ENCODE measurements around the gene TIGD7.
"Not testable (repeated sequence)": the region's sequence is repeated elsewhere in the genome, so short reads cannot be mapped to it uniquely, and the experiment has no call there.

TIGD7 gene

DNA sequence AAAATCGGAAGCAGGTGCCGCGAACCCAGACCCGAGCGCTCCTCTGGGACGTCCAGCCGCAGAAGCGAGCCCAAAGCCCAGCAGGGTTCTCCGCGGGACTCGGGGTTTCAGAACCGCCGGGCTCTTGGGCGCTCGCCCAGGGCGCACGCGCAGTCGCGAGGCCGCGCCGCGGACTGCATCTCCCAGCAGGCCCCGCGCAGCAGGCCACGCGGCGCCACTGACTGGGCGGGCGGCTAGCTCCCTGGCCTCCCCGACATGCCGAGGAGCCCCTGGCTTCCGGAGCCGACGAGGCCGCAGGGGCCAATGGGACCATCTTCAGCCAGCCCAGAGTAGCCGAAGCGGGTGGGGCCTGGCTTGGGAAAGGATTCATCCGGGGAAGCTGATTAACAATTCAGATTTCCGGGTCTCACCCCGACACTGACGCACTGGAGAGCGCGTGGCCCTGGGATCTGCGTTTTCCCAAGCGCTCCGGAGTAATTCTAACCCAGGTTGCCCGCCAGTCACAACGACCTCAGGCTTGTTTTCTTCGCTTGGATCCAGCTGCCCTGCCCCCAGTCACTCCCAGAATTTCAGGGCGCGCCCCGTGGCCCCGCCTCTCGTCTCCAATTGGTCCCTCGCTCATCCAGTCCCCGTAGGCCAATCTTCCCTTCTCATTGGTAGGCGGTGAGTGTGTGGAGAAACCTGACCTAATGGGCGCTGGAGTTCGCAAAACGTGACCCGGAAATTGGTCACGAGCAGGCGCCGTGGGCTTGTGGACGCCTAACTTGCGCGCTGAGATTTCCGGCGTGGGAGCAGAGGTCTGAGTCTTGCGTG is 22.3 kb downstream of the TIGD7 start, which contains the start of gene ZNF263:
Gene ZNF263 (plus strand): TSS at position 762 of the 813 bp plus-strand sequence. CDS start 328 bp downstream, outside the sequence.
- DNase-seq (ENCODE audit: low read depth): peak; percentile 86

DNA sequence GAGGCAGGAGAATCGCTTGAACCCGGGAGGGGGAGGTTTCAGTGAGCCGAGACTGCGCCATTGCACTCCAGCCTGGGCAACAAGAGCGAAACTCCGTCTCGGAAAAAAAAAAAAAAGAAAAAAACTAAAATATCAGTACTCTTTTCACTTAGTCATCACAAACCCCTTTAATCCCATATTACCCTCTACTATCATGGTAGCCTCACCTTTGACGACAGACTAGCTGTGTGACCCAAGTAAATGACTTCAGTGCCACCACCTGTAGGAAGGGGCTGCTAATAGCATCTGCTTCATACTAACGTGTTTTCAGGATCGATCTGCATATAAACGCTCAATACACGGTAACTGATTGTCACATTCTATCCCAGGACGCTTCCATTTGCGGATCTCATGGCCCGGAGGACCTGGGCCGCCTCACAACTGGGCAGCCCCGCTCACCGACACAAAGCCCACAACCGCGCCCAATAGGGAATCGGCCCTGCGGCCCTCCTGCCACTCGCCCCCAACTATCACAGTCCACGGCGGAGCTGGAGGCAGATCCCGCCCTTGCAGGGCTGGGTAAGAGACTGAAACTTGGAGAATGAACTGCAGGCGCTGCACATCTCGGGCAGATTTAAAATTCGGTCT is 23.0 kb downstream of the TIGD7 start:
- no peak for DNase-seq (ENCODE audit: low read depth)

DNA sequence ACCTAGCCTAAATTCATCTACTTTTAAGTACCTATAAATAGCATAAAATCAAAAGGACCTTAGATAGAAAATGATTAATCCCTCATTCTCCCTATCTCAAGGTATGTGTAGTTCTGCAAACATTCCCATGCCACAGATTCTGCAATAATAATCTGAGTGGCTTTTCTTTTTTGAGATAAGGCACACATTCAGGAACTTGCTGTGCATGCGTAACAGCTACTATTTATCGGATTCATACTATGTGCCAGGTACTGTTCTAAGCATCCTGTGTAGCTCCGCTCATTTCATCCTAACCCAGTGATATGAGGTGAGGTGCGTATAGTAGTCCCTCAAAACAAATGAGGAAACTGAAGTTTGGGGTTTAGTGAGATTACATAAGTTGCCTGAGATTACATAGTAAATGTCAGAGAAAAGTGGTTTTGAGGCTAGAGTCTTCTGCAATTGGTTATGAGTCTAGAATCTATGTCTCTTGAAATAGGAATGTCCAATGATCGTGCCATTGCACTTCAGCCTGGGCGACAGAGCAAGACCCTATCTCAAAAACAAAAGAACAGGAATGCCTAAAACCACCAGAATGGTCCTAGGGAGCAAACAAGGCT is 23.9 kb downstream of the TIGD7 start:
- DNase-seq (ENCODE audit: low read depth): no peak

DNA sequence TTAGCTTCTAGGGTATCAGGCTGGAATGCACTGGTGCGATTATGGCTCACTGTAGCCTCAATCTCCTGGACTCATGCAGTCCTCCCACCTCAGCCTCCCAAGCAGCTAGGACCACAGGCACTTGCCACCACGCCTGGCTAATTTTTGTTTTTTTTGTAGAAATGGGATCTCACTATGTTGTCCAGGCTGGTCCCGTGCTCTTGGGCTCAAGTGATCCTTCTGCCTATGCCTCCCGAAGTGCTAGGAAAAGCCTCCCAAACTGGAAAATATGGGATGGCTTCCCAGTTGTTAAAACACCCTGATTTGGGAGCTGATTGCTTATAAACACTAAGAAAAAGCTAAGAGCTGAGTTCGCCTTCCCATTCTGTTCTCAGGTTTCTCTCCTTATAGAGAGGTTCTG is 28.6 kb downstream of the TIGD7 start:
- DNase-seq (ENCODE audit: low read depth): no peak

DNA sequence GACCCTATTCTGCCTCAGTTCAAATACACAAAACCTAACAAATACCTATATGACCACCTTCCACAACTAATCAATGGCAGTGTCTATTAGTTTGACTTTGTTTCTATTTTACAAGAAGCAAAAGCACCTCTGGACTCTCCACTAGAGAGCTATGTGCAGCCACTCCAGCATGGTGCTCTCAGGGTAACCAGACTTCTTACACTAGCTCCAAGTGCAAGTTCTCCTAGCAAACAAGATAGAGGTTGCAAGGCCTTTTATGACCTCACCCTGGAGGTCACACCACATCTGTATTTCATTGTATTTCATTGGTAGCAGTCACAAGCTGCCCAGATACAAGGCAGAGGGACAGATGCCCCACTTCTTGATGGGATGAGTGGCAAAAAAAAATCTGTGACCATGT is 30.3 kb downstream of the TIGD7 start:
- no peak for DNase-seq (ENCODE audit: low read depth)

DNA sequence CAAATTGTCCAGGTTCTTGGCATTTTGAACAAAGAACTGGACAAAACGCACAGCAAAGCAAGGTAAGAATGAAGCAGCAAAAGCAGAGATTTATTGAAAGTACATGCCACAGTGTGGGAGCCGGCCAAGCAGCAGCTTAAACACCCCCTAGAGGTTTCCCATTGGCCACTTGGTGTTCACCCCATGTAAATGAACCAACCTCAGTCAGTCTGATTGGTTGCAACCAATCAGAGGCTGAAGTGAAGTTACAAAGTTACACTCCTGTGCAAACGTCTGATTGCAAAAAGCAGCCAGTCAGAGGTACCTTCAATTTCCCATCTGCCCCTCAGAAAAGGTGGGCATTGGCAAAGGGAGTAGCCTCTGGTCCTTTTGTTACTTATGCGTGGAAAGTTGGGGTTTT is 30.7 kb downstream of the TIGD7 start:
- DNase-seq (ENCODE audit: low read depth): no peak

DNA sequence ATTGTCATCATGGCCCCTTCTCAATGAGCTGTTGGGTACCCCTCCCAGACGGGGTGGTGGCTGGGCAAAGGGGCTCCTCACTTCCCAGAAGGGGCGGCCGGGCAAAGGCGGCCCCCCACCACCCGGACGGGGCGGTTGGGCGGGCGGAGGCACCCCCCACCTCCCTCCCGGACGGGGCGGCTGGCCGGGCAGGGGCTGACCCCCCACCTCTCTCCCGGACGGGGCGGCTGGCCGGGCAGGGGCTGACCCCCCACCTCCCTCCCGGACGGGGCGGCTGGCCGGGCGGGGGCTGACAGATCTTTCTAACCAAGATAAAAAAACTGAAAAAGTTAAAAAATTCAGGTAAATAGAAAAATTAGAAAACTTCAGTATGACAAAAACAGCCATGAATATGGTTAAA is 33.9 kb downstream of the TIGD7 start:
- not testable (repeated sequence) for DNase-seq (ENCODE audit: low read depth)

DNA sequence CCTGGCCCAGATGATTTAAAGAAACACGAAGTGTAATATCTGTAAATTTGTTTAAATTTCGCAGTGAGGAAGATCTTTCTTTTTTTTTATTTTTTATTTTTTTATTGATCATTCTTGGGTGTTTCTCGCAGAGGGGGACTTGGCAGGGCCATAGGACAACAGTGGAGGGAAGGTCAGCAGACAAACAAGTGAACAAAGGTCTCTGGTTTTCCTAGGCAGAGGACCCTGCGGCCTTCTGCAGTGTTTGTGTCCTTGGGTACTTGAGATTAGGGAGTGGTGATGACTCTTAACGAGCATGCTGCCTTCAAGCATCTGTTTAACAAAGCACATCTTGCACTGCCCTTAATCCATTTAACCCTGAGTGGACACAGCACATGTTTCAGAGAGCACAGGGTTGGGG is 34.5 kb downstream of the TIGD7 start:
- DNase-seq (ENCODE audit: low read depth): not testable (repeated sequence)

DNA sequence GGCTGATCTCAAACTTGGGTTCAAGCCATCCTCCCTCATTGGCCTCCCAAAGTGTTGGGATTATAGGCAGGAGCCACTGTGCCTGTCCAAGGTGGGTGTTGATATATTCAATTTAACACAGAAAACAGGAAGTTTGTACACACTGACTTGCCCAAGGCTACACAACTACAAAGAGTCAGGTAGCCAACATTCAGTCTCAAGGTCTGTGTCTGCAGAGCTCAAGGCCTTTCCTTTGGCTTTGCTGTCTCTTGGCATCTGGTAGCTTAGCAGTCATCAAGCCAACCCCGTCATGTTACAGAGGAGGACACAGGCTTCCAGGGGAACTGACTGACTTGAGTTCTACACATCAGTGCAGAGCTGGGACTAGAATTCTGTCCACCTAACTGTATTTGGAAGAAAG is 36.9 kb downstream of the TIGD7 start:
- no peak for DNase-seq (ENCODE audit: low read depth)

DNA sequence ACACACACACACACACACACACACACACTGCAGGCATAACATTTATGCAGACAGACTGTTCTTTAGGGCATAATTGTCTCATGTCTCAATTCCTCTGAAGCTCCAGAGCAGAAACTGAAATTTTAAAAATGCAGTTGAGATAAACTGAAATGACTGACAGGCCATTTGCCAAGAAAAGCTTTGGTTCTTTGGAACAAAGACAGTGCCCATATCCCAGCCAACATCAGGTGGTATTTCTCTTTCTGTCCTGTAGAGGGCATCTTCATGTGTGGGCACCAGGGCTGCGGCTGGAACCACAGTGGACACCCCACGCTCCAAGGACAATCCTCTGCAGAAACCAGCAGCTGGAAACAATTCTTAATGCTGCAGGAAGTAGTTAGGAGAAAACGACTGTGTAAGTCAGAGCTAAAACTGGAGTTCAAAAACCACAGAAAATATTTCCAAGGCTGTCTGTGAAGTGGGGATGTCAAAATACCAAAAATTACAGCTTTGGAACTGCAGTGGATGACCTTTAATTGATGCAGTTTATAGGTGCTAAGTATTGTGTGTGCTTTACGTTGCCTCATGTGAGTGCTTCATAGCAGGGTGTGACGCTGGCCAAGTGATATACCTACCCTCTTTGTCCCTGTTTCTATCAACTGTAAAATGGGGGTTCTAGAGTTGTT is 38.2 kb downstream of the TIGD7 start:
- no peak for DNase-seq (ENCODE audit: low read depth)

DNA sequence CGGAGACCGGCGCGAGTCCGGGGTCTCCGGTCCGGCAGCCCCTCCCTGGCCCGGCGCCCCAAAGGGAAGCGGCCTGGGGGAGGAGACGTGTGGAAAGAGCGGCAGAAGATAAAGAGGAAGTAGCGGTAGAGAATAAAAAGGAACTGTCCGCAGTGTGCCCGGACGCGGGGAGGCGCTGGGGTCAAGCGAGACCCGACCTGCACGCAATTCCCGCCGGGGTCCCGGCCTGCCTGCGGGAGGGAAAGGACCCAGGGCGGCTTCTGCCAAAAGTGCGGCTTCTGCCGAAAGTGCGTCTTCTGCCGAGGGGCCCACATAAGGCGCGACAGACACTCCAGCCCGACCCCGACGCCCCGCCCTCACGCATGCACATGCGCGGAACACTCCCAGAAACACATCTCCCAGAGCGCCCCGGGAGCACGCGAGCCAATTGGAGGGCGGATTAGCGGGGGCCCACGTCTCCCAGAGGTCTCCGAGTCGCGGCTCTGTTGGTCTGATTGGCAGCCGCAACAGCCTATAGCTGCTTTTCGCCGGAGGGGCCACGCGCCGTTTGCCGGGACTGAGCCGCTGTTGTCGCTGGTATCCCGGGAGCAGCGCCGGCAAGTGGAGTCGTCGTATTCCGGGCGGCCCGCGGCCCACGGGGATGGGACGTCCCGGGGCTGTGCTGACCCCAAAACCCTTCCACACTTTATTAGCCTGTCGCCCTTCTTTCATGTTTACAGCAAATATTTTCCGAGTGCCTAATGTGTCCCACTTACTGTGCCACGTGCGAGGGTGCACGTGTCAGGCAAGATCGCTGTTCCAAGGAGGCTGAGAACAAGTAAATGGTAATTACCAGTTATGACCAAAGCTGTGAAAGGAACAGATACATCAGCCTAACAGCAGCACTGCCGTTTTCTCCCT is 40.8 kb downstream of the TIGD7 start:
- peak; percentile 91 for DNase-seq (ENCODE audit: low read depth)

DNA sequence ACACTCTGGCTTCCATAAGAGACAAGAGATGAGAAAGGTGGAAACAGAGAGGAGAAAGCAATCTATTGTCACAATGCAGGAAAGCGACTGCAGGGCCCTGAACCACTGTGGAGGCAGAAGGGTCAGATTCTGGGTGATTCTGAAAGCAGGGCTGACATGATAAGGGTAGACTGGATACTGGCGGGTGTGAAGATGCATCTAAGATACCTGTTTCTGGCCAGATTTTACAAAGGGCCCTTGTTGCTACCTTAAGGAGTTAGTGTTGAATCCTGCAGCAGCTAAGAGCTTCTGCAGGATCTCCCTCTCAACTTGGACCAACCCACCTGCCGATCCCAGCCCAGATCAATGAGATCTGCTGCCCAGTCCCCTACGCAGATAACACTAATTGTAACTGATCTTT is 42.7 kb downstream of the TIGD7 start:
- DNase-seq (ENCODE audit: low read depth): no peak

DNA sequence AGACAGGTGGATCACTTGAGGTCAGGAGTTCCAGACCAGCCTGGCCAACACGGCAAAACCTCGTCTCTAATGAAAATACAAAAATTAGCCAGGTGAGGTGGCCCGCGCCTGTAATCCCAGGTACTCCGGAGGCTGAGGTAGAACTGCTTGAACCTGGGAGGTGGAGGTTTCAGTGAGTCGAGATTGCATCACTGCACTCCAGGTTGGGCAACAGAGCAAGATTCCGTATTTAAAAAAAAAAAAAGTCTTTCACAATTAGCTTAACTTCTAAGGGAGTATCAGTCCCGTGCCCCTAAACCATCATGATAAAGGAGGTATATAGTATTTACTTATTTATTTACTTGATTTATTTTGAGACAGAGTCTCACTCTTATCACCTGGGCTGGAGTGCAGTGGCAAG is 45.4 kb downstream of the TIGD7 start:
- DNase-seq (ENCODE audit: low read depth): no peak

DNA sequence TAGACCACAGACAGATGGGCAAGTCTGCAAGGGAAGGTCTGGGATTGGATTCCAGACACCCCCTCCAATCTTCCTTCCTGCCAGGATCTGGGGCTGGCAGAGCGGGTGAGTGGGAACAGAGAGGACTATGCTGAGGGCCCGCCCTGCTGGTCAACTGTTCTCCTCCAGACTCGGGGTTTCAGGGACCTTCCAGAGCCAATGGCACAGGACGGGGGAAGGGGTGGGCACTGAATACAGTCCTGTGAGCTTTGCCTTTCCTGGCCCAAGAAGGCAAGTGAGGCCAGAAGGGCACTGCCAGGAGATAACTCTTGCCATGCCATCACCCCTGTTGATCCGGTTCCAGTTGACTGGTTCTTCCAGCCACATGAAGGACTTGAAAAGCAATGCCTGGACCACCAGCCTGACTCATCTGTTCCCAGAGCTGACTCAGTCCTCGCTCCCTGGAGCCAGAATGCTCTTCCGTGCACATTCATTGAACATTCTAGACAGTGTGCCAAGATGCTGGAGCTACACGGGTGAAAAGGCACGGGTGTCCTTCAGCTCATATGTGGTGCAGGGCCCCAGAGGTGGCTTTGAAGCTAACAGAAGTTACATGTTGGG is 48.3 kb downstream of the TIGD7 start:
- DNase-seq (ENCODE audit: low read depth): no peak

DNA sequence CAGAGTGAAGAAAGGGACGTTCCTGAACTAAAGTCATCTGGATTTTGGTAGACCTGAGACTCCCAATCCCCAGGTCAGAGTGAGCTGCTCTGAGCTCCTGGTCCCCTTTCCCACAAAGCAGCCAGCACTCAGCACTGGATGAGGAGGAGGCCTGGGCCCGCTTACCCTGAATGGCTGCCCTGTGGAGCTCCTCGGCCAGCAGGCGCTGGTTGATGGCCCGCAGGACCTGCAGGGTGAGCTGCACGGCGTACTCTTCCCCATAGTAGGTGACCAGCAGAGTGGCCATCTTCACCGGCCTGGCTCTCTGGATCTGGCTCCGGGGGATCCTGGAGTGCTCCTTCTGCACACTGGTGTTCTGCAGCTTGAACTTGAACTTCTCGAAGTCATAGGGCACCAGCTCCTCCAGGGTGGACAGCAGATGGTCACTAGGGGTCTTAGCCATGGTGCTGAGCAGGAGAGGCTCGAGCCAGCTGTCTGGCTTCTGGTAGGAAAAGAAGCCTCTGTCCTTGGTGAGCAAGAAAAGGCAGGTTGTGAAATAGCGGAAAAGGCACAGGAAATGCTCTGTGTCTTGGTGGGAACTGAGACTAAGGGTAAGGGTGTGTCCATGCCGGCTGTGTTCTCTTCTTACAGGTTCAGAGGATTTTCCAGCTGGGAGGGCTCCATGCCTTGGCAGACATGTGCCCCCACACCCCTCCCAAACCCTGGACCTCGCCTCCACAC is 48.9 kb downstream of the TIGD7 start, which contains the start of gene MEFV:
Gene MEFV (minus strand): TSS at position 488 of the 720 bp plus-strand sequence. CDS start 46 bp downstream, at position 442.
- DNase-seq (ENCODE audit: low read depth): no peak

DNA sequence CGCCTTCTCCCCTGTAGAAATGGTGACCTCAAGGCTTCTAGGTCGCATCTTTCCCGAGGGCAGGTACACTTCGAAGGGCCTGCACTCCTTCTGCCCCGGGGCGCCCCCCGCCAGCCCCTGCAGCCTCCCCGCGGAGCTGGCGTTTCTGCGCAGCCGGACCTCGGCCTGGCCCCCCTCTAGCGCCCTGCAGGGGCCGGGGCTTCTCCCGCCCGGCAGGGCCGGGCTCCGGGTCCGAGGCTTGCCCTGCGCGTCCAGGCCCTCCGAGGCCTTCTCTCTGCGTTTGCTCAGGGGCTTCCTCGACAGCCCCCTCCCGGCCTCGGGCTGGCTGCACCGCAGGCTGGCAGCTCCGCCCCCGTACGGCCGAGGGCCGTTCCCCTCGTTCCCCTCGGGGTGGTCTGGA is 50.9 kb downstream of the TIGD7 start:
- DNase-seq (ENCODE audit: low read depth): no peak

DNA sequence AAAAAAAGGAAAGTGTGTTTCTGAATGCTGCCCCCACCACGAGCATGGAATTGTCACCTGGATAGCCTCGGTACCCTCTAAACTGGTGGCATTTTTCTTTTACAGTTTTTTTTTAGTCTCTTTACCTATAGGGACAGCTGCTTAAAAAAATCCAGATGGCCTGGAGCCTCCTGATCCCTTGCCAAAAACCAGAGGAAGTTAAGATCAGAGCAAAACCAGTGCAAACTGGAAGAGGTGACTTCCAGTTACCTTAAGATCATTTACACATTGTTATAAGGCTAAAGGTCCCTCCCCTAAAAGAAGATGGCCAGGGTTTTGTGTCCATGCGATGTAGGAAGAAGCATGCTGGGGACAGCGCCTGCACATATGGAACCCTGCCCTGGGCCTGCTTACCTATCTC is 52.3 kb downstream of the TIGD7 start:
- DNase-seq (ENCODE audit: low read depth): no peak

DNA sequence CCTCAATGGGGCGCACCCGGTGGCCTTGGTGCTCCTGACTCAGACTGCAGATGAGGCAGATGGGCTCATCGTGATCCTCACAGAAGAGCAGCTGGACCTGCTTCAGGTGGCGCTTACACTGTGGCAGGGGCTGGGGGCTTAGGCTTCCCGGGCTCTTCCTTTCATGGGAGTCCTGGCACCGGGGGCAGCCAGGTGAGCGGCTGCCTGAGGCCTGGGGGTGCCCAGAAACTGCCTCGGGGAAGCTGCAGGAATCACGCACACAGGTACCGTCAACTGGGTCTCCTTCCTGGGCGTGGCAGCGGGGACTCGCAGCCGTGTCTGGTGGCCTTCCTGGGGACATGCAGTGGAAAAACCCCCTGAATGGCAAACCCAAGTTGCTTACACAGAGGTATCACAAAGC is 55.8 kb downstream of the TIGD7 start:
- no peak for DNase-seq (ENCODE audit: low read depth)

DNA sequence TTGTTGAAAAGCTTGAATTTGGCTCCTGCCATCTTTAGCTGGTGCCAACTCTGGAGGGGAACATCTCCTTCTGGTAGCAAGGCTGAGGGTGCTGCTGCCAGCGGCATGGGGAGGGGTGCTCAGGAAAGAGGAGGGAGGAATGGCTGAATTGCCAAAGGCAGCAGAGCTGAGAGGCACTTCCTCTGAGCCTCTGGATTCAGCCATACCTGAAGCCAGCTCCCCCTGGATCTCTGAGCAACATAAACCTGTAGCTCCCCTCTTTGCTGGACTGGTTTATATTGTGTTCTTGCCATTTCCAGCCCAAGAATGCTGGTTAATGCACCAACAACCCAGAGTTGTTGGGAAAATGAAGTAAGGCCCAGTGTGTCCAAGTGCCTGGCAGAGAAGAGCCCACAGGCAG is 56.2 kb downstream of the TIGD7 start:
- DNase-seq (ENCODE audit: low read depth): no peak

Data from T-helper 22 cell (primary cell).